ENCODE results near the gene SHISA9.

The SHISA9 gene

DNA sequence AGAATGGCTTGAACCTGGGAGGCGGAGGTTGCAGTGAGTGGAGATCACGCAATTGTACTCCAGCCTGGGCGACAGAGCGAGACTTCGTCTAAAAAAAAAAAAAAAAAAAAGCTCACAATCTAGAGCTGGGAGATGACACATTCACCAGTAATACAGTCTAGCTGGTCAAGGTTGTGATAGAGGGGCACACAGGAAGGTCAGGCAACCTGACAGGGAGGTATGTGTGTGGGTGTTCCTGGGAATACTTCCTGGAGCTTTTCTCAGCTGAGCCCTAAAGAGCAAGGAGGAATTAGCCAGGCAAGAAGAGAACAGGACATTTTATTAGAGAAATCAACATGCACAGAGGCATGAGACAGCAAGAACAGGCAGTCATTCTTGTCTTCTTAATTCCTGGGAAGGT lies 216.7 kb downstream of the SHISA9 start:
- Histone ChIP-seq H3K4me3 (replicated peaks; ENCODE audit: insufficient read depth, low read length) (no peak overlapping the region), H3K27me3 (ENCODE audit: insufficient read depth, poor library complexity, severe bottlenecking) (no peaks in the 10 kb centered on the region), H3K27ac (replicated peaks) (no peak overlapping the region)
- TF ChIP-seq REST (IDR thresholded peaks at IDR 0.05; ENCODE audit: insufficient replicate concordance, low read depth) (no peak), POLR2AphosphoS5 (IDR thresholded peaks at IDR 0.05; ENCODE audit: low read depth) (no peak), SPI1 (IDR thresholded peaks at IDR 0.05; ENCODE audit: borderline replicate concordance, low read depth) (no peak), GABPA (IDR thresholded peaks at IDR 0.05; ENCODE audit: low read depth) (no peak), CTCF (IDR thresholded peaks at IDR 0.05; ENCODE audit: insufficient read depth, low read length) (no peak)
- DNase-seq (ENCODE audit: low read depth in 1 of 2, low spot score in 1 of 2), result no peak

GRCh38 chr16:13120091-13120490 lies 218.7 kb downstream of the SHISA9 start:
- DNase-seq (ENCODE audit: low read depth in 1 of 2, low spot score in 1 of 2), result no peak
- H3K4me3 ChIP-seq (replicated peaks; ENCODE audit: insufficient read depth, low read length), result no peak overlapping the region
- H3K27ac ChIP-seq (replicated peaks), result no peak overlapping the region
- no peaks in the 10 kb centered on the region for H3K27me3 ChIP-seq (ENCODE audit: insufficient read depth, poor library complexity, severe bottlenecking)
- no peak for TF ChIP-seq GABPA (IDR thresholded peaks at IDR 0.05; ENCODE audit: low read depth)
- no peak for TF ChIP-seq POLR2AphosphoS5 (IDR thresholded peaks at IDR 0.05; ENCODE audit: low read depth)
- no peak for TF ChIP-seq REST (IDR thresholded peaks at IDR 0.05; ENCODE audit: insufficient replicate concordance, low read depth)
- TF ChIP-seq SPI1 (IDR thresholded peaks at IDR 0.05; ENCODE audit: borderline replicate concordance, low read depth), result no peak
- TF ChIP-seq CTCF (IDR thresholded peaks at IDR 0.05; ENCODE audit: insufficient read depth, low read length), result no peak

GRCh38 chr16:13120557-13120956 lies 219.2 kb downstream of the SHISA9 start:
- Histone ChIP-seq H3K27ac (replicated peaks) (no peak overlapping the region), H3K27me3 (ENCODE audit: insufficient read depth, poor library complexity, severe bottlenecking) (no peaks in the 10 kb centered on the region), H3K4me3 (replicated peaks; ENCODE audit: insufficient read depth, low read length) (no peak overlapping the region)
- no peak for DNase-seq (ENCODE audit: low read depth in 1 of 2, low spot score in 1 of 2)
- TF ChIP-seq CTCF (IDR thresholded peaks at IDR 0.05; ENCODE audit: insufficient read depth, low read length) (no peak), POLR2AphosphoS5 (IDR thresholded peaks at IDR 0.05; ENCODE audit: low read depth) (no peak), SPI1 (IDR thresholded peaks at IDR 0.05; ENCODE audit: borderline replicate concordance, low read depth) (no peak), GABPA (IDR thresholded peaks at IDR 0.05; ENCODE audit: low read depth) (no peak), REST (IDR thresholded peaks at IDR 0.05; ENCODE audit: insufficient replicate concordance, low read depth) (no peak)

Data from HL-60 (cell line).